SK-N-SH (cell line): Measurements from ENCODE around the gene MCTP2. TPM values are rescaled to one million over a fixed set of nuclear protein-coding genes. Genes with fewer than 3 reads are reported as not detected.

ENCODE experiments used
- CTCF ChIA-PET: fragments of 300-600, 350-600 bp; formaldehyde crosslinking; extraction: SDS; loops from one replicate; lab custom pipeline; 2021; lab: Yijun Ruan, JAX
- POLR2A ChIA-PET: fragments of 350-600 bp; sonication (Branson Sonifier 250); formaldehyde crosslinking; extraction: SDS; loops from one replicate; lab custom pipeline; 2020; ENCODE audit warnings: antibody characterized with exemption, inconsistent platforms; lab: Yijun Ruan, JAX
- DNase-seq: peaks from one replicate; pipeline ENCODE4 v3.0.0; 2012
- H2AFZ ChIP-seq: fragments of 200-600 bp; sonication (generic); 2 replicates; pipeline ENCODE4 v1.8.1; 2016; ENCODE audit warnings: antibody characterized with exemption, mild to moderate bottlenecking, low read depth
- H3F3A ChIP-seq: fragments of 200-600 bp; sonication (generic); replicated peaks from 2 replicates; pipeline ENCODE3; 2016; ENCODE audit warnings: antibody characterized with exemption, mild to moderate bottlenecking; ENCODE audit not compliant: insufficient read depth
- H3K27ac ChIP-seq, 2 experiments: fragments of 200-500 bp in 1 of 2; fragments of 200-600 bp in 1 of 2; sonication (Bioruptor generic) in 1 of 2; sonication (generic), shearing (Covaris generic) in 1 of 2; 2 replicates each; pipeline versions ENCODE4 v1.5.1 to v1.6.1; 2014 to 2016; ENCODE audit warnings: low read depth in 2 of 2, inconsistent platforms in 1 of 2, low read length in 1 of 2, mild to moderate bottlenecking in 1 of 2, mixed read lengths in 1 of 2
- H3K27me3 ChIP-seq: fragments of 200-600 bp; sonication (generic), shearing (Covaris generic); 2 replicates; pipeline ENCODE4 v1.6.1; 2016; ENCODE audit warnings: mixed run types; ENCODE audit not compliant: insufficient read depth
- H3K36me3 ChIP-seq, 2 experiments: fragments of 200-500 bp in 1 of 2; fragments of 200-600 bp in 1 of 2; sonication (Bioruptor generic) in 1 of 2; sonication (generic) in 1 of 2; replicated peaks in 1 of 2; 2 replicates each; pipeline versions ENCODE3 to v1.5.1; 2014 to 2016; ENCODE audit warnings: low read length in 1 of 2, mild to moderate bottlenecking in 1 of 2; ENCODE audit not compliant: insufficient read depth in 2 of 2, control insufficient read depth in 1 of 2
- H3K4me1 ChIP-seq, 2 experiments: fragments of 200-500 bp in 1 of 2; fragments of 200-600 bp in 1 of 2; sonication (Bioruptor generic) in 1 of 2; sonication (generic), shearing (Covaris generic) in 1 of 2; 2 replicates each; pipeline versions ENCODE4 v1.5.1 to v1.6.1; 2014 to 2016; ENCODE audit warnings: low read depth in 1 of 2, low read length in 1 of 2, mixed run types in 1 of 2; ENCODE audit not compliant: insufficient read depth in 2 of 2, control insufficient read depth in 1 of 2
- H3K4me2 ChIP-seq: fragments of 200-600 bp; sonication (generic), shearing (Covaris generic); 2 replicates; pipeline ENCODE4 v1.6.1; 2017; ENCODE audit warnings: mixed run types
- H3K4me3 ChIP-seq, 2 experiments: fragments of 200-500 bp in 1 of 2; fragments of 200-600 bp in 1 of 2; sonication (Bioruptor generic) in 1 of 2; sonication (generic), shearing (Covaris generic) in 1 of 2; 2 replicates each; pipeline versions ENCODE4 v1.5.1 to v1.8.1; 2014 to 2016; ENCODE audit warnings: low read depth in 2 of 2, inconsistent platforms in 1 of 2, low read length in 1 of 2, mild to moderate bottlenecking in 1 of 2, mixed read lengths in 1 of 2, moderate library complexity in 1 of 2
- H3K79me2 ChIP-seq: fragments of 200-600 bp; sonication (generic); 2 replicates; pipeline ENCODE4 v1.8.1; 2017; ENCODE audit warnings: mild to moderate bottlenecking; ENCODE audit not compliant: insufficient read depth
- H3K9ac ChIP-seq: fragments of 200-600 bp; sonication (generic); 2 replicates; pipeline ENCODE4 v1.6.1; 2017; ENCODE audit warnings: mixed run types
- H3K9me2 ChIP-seq: fragments of 200-600 bp; sonication (generic); 2 replicates; pipeline ENCODE4 v1.6.1; 2017; ENCODE audit warnings: mixed run types
- H3K9me3 ChIP-seq: fragments of 200-600 bp; sonication (generic); 2 replicates; pipeline ENCODE4 v1.6.1; 2017; ENCODE audit warnings: mixed run types, mild to moderate bottlenecking, moderate library complexity
- H4K20me1 ChIP-seq: fragments of 200-600 bp; sonication (generic); 2 replicates; pipeline ENCODE4 v1.6.1; 2017; ENCODE audit warnings: mild to moderate bottlenecking, mixed run types; ENCODE audit not compliant: insufficient read depth
- EP300 ChIP-seq, 2 experiments: IDR thresholded peaks; 2 replicates each; pipeline versions ENCODE4 v1.4.0 to v1.6.1; 2012; ENCODE audit warnings: borderline replicate concordance in 1 of 2, low read depth in 1 of 2, low read length in 1 of 2
- EZH2phosphoT487 ChIP-seq: fragments of 200-600 bp; sonication (generic); IDR thresholded peaks from 2 replicates; pipeline ENCODE4 v1.6.1; 2017; ENCODE audit warnings: low read depth, mixed run types, mild to moderate bottlenecking, antibody characterized with exemption, moderate library complexity, borderline replicate concordance
- GATA2 ChIP-seq: sonication (generic); formaldehyde crosslinking; IDR thresholded peaks from 2 replicates; pipeline ENCODE4 v1.5.0; 2020; ENCODE audit warnings: mild to moderate bottlenecking, missing genetic modification reagents
- IRF3 ChIP-seq: fragments of 150-350 bp; IDR thresholded peaks from 2 replicates; pipeline ENCODE4 v1.6.1; 2016; ENCODE audit warnings: mild to moderate bottlenecking, low read depth, low read length
- JUND ChIP-seq: IDR thresholded peaks from 2 replicates; pipeline ENCODE4 v1.4.0; 2012
- MAX ChIP-seq: IDR thresholded peaks from 2 replicates; pipeline ENCODE4 v1.4.0; 2012; ENCODE audit warnings: low read depth
- NRF1 ChIP-seq: IDR thresholded peaks from 2 replicates; pipeline ENCODE4 v1.6.1; 2012; ENCODE audit warnings: low read depth, mild to moderate bottlenecking, low read length
- RXRA ChIP-seq: IDR thresholded peaks from 2 replicates; pipeline ENCODE4 v1.4.0; 2012; ENCODE audit warnings: low read depth, mild to moderate bottlenecking, borderline replicate concordance
- SMC3 ChIP-seq: IDR thresholded peaks from 2 replicates; pipeline ENCODE4 v1.6.1; 2012; ENCODE audit warnings: low read depth, low read length, improper control_type of control experiment
- TEAD4 ChIP-seq: IDR thresholded peaks from 2 replicates; pipeline ENCODE4 v1.4.0; 2012; ENCODE audit warnings: mild to moderate bottlenecking, borderline replicate concordance; ENCODE audit not compliant: insufficient read depth
- USF2 ChIP-seq: fragments of 150-350 bp; IDR thresholded peaks from 2 replicates; pipeline ENCODE4 v1.6.1; 2017; ENCODE audit warnings: antibody characterized with exemption, low read length, low read depth, borderline replicate concordance
- ZBTB33 ChIP-seq: IDR thresholded peaks from 2 replicates; pipeline ENCODE4 v1.4.0; 2012; ENCODE audit warnings: low read depth, borderline replicate concordance
- WGBS: methylation state at CpG from one replicate; pipeline ENCODE4 v1.1.6; 2017; ENCODE audit warnings: low lambda C conversion rate; 5-methylcytosine and 5-hydroxymethylcytosine counted together
- polyA plus RNA-seq, 3 experiments: library from polyadenylated mRNA; depleted of rRNA; stranded (reverse); fragments of >200 nt; gene quantifications; 2 replicates each; pipeline ENCODE4 v1.2.3, GENCODE V29; 2012

Gene MCTP2
- polyA plus RNA-seq, 1 of the 3 experiments (the other 2 are of a cell fraction): 0.26 TPM

- CTCF ChIA-PET: interaction anchor here (2.1 kb wide), 1 partner anchor 88 kb away, joined by 4 read pairs; no protein-coding TSS in a partner anchor
- POLR2A ChIA-PET: no interaction called here
- Histone ChIP-seq H3F3A (no peaks in the 10 kb centered on the region), H3K4me2 (no peak overlapping the region), H3K9me2 (no peaks in the 10 kb centered on the region), H3K27me3 (no peaks in the 10 kb centered on the region), H3K9ac (no peak overlapping the region), H2AFZ (no peak overlapping the region), H3K27ac (no peak overlapping the region), H3K4me1 (no peaks in the 10 kb centered on the region; a peak in 2 of 4 replicates), H3K36me3 (no peaks in the 10 kb centered on the region), H3K4me3 (no peak overlapping the region), H4K20me1 (no peaks in the 10 kb centered on the region), H3K79me2 (no peaks in the 10 kb centered on the region), H3K9me3 (no peaks in the 10 kb centered on the region)
- no peak for DNase-seq
- TF ChIP-seq JUND (no peak), NRF1 (no peak), EP300 (IDR thresholded peaks at IDR 0.05; ENCODE audit: borderline replicate concordance in 1 of 2, low read depth in 1 of 2, low read length in 1 of 2) (no peak)
- 13% methylated on average over 1 of the region's 1 CpG for WGBS
These were observed 20.9 kb downstream of the MCTP2 start for GRCh38 chr15:94252223-94252766.

- no peaks in the 10 kb centered on the region for H3K9me3 ChIP-seq
- WGBS: 32% methylated on average over 2 of the region's 2 CpGs
- no peaks in the 10 kb centered on the region for H3K36me3 ChIP-seq
- DNase-seq: no peak
- no peak overlapping the region for H3K27ac ChIP-seq
- CTCF ChIA-PET: interaction anchor here (1.2 to 2.1 kb wide), 2 partner anchors 89 to 133 kb away, joined by 4 read pairs; no protein-coding TSS in a partner anchor
- no peak overlapping the region for H2AFZ ChIP-seq
- TF ChIP-seq IRF3: no peak
- no peak for TF ChIP-seq MAX
- no peak for TF ChIP-seq GATA2 (CRISPR knock-in tag)
- no peak for TF ChIP-seq RXRA
- no peak for TF ChIP-seq ZBTB33
- TF ChIP-seq TEAD4: no peak
- no peak for TF ChIP-seq EZH2phosphoT487
- TF ChIP-seq SMC3: no peak
- TF ChIP-seq USF2: no peak
- no peak for TF ChIP-seq NRF1
- TF ChIP-seq, all 33 proteins: peak for 0
- no peaks in the 10 kb centered on the region for H3K9me2 ChIP-seq
- no peak overlapping the region for H3K4me3 ChIP-seq
- no peaks in the 10 kb centered on the region for H4K20me1 ChIP-seq
- H3K27me3 ChIP-seq: no peaks in the 10 kb centered on the region
- H3F3A ChIP-seq: no peaks in the 10 kb centered on the region
- POLR2A ChIA-PET: no interaction called here
- H3K4me2 ChIP-seq: no peak overlapping the region
- H3K4me1 ChIP-seq: no peaks in the 10 kb centered on the region; a peak in 2 of 4 replicates
- no peak overlapping the region for H3K9ac ChIP-seq
- H3K79me2 ChIP-seq: no peaks in the 10 kb centered on the region
These were observed 21.6 kb downstream of the MCTP2 start for GRCh38 chr15:94252906-94253491.
